HepG2 (cell line): ENCODE data around the gene KDM4F. TPM values are rescaled to one million over a fixed set of nuclear protein-coding genes. Genes with fewer than 3 reads are reported as not detected.

ENCODE experiments used
- DRAP1 ChIP-seq: IDR thresholded peaks from 2 replicates; pipeline ENCODE4 v1.6.1; 2016; ENCODE audit warnings: missing genetic modification reagents, missing compliant biosample characterization
- FOSL1 ChIP-seq: sonication (generic); formaldehyde crosslinking; IDR thresholded peaks from 2 replicates; pipeline ENCODE4 v1.9.0; 2021; ENCODE audit warnings: missing genetic modification reagents, borderline replicate concordance
- HMGXB4 ChIP-seq, 2 experiments: sonication (generic) in 1 of 2; formaldehyde crosslinking in 1 of 2; IDR thresholded peaks; 2 replicates each; pipeline versions ENCODE4 v1.4.0 to v1.6.1; 2018 to 2020; ENCODE audit warnings: missing genetic modification reagents in 2 of 2, borderline replicate concordance in 1 of 2, low read depth in 1 of 2, mild to moderate bottlenecking in 1 of 2, missing biosample characterization in 1 of 2
- HOXA3 ChIP-seq: sonication (generic); formaldehyde crosslinking; IDR thresholded peaks from 2 replicates; pipeline ENCODE4 v1.5.0; 2020; ENCODE audit warnings: missing genetic modification reagents
- IRF1 ChIP-seq: sonication (generic); formaldehyde crosslinking; IDR thresholded peaks from 2 replicates; pipeline ENCODE4 v1.4.0; 2020; ENCODE audit warnings: low read depth, mild to moderate bottlenecking, missing genetic modification reagents
- JUN ChIP-seq: sonication (generic); formaldehyde crosslinking; IDR thresholded peaks from 2 replicates; pipeline ENCODE4 v1.4.0; 2020; ENCODE audit warnings: mild to moderate bottlenecking, missing genetic modification reagents
- KDM2A ChIP-seq: sonication (generic); formaldehyde crosslinking; IDR thresholded peaks from 2 replicates; pipeline ENCODE4 v1.4.0; 2020; ENCODE audit warnings: low read depth, missing genetic modification reagents, borderline replicate concordance
- KLF11 ChIP-seq: IDR thresholded peaks from 2 replicates; pipeline ENCODE4 v1.6.1; 2016; ENCODE audit warnings: missing compliant biosample characterization
- KMT2B ChIP-seq: IDR thresholded peaks from 2 replicates; pipeline ENCODE4 v1.6.1; 2016; ENCODE audit warnings: missing genetic modification reagents, missing compliant biosample characterization
- NFATC3 ChIP-seq: sonication (generic); formaldehyde crosslinking; IDR thresholded peaks from 2 replicates; pipeline ENCODE4 v1.5.1; 2020; ENCODE audit warnings: mild to moderate bottlenecking, missing genetic modification reagents
- PITX1 ChIP-seq: sonication (generic); formaldehyde crosslinking; IDR thresholded peaks from 2 replicates; pipeline ENCODE4 v1.5.1; 2020; ENCODE audit warnings: mild to moderate bottlenecking, missing genetic modification reagents
- SAFB2 ChIP-seq: sonication (generic); formaldehyde crosslinking; IDR thresholded peaks from 2 replicates; pipeline ENCODE4 v1.5.1; 2020; ENCODE audit warnings: missing genetic modification reagents, low read depth, mild to moderate bottlenecking, borderline replicate concordance
- TCF7L2 ChIP-seq: IDR thresholded peaks from 2 replicates; pipeline ENCODE4 v1.6.1; 2011; ENCODE audit warnings: mild to moderate bottlenecking, low read depth, low read length, moderate library complexity
- TOPORS ChIP-seq: sonication (generic); formaldehyde crosslinking; IDR thresholded peaks from 2 replicates; pipeline ENCODE4 v1.8.0; 2023; ENCODE audit warnings: mild to moderate bottlenecking, missing genetic modification reagents
- TRAFD1 ChIP-seq: sonication (generic); formaldehyde crosslinking; IDR thresholded peaks from 2 replicates; pipeline ENCODE4 v1.5.1; 2020; ENCODE audit warnings: missing genetic modification reagents, mild to moderate bottlenecking, borderline replicate concordance
- ZFP36L2 ChIP-seq: sonication (generic); formaldehyde crosslinking; IDR thresholded peaks from 2 replicates; pipeline ENCODE4 v1.4.0; 2020; ENCODE audit warnings: missing genetic modification reagents
- ZNF121 ChIP-seq: sonication (generic); formaldehyde crosslinking; IDR thresholded peaks from 2 replicates; pipeline ENCODE4 v1.5.0; 2020; ENCODE audit warnings: mild to moderate bottlenecking, missing genetic modification reagents
- ZNF276 ChIP-seq: sonication (generic); formaldehyde crosslinking; IDR thresholded peaks from 2 replicates; pipeline ENCODE4 v1.4.0; 2020; ENCODE audit warnings: mild to moderate bottlenecking, low read depth, missing genetic modification reagents
- ZNF33A ChIP-seq: sonication (generic); formaldehyde crosslinking; IDR thresholded peaks from 2 replicates; pipeline ENCODE4 v1.5.1; 2020; ENCODE audit warnings: missing genetic modification reagents, mild to moderate bottlenecking, moderate library complexity, borderline replicate concordance
- ZNF543 ChIP-seq: sonication (generic); formaldehyde crosslinking; IDR thresholded peaks from 2 replicates; pipeline ENCODE4 v1.4.0; 2020; ENCODE audit warnings: mild to moderate bottlenecking, missing genetic modification reagents
- ZNF607 ChIP-seq: sonication (generic); formaldehyde crosslinking; IDR thresholded peaks from 2 replicates; pipeline ENCODE4 v1.5.1; 2020; ENCODE audit warnings: missing genetic modification reagents, mild to moderate bottlenecking, borderline replicate concordance
- ZNF772 ChIP-seq: sonication (generic); formaldehyde crosslinking; IDR thresholded peaks from 2 replicates; pipeline ENCODE4 v1.5.0; 2020; ENCODE audit warnings: mild to moderate bottlenecking, missing genetic modification reagents
- polyA plus RNA-seq, 8 experiments: library from polyadenylated mRNA; depleted of rRNA in 3 of 8; stranded (reverse) in 7 of 8; unstranded in 1 of 8; fragments of >200 nt; fragmentation: Illumina TruSeq in 4 of 8; extraction: Trizol in 4 of 8; gene quantifications; 2 replicates each; pipeline versions ENCODE4 v1.2.1 to v1.2.3, GENCODE V29; 2011 to 2016; ENCODE audit warnings: low read depth in 4 of 8, missing spikeins in 1 of 8, mixed read lengths in 1 of 8; ENCODE audit not compliant: insufficient read depth in 1 of 8
- total RNA-seq, 5 experiments: library from RNA; depleted of rRNA; stranded (reverse); fragments of >200 nt; fragmentation: Illumina TruSeq; extraction: Trizol; gene quantifications; 2 replicates each; pipeline ENCODE4 v1.2.3, GENCODE V29; 2016; ENCODE audit warnings: low read depth in 1 of 5
- TF ChIP-seq, protein P1 (sequence below): sonication (generic); formaldehyde crosslinking; IDR thresholded peaks from 2 replicates; pipeline ENCODE4 v1.5.0; 2020; ENCODE audit warnings: missing genetic modification reagents

Gene KDM4F
- total and polyA plus RNA-seq, 2 of the 13 experiments (the other 11 are each of a cell fraction or from before 2014, with no cell fraction given), result not detected

GRCh38 chr11:95068549-95068948 lies 19.3 kb downstream of the KDM4F start (continued):
- TF ChIP-seq TOPORS (CRISPR knock-in tag) (0 out of 2 replicates have a peak, but pooled peaks have one; percentile 13), ZNF607 (CRISPR knock-in tag) (no peak), ZNF121 (CRISPR knock-in tag) (peak; percentile 49; the same call in 1 of the 2 replicates), NFATC3 (CRISPR knock-in tag) (no peak), ZNF276 (0 out of 2 replicates have a peak, but pooled peaks have one; percentile 35), FOSL1 (CRISPR knock-in tag) (no peak), ZNF772 (CRISPR knock-in tag) (no peak), ZNF543 (CRISPR knock-in tag) (no peak), KMT2B (CRISPR knock-in tag) (peak; percentile 64), KDM2A (CRISPR knock-in tag) (0 out of 2 replicates have a peak, but pooled peaks have one; percentile 28), KLF11 (CRISPR knock-in tag) (no peak), IRF1 (CRISPR knock-in tag) (no peak), DRAP1 (CRISPR knock-in tag) (peak; percentile 88), TRAFD1 (CRISPR knock-in tag) (no peak), HMGXB4 (CRISPR knock-in tag; IDR thresholded peaks at IDR 0.05; ENCODE audit: borderline replicate concordance in 1 of 2, low read depth in 1 of 2) (no peak), ZFP36L2 (CRISPR knock-in tag) (no peak), ZNF33A (CRISPR knock-in tag) (no peak), JUN (CRISPR knock-in tag) (no peak), PITX1 (CRISPR knock-in tag) (no peak), HOXA3 (CRISPR knock-in tag) (peak; percentile 63; the same call in 1 of the 2 replicates), SAFB2 (CRISPR knock-in tag) (no peak; the same call in 1 of the 2 replicates), TCF7L2 (no peak)
- TF ChIP-seq, protein P1, sequence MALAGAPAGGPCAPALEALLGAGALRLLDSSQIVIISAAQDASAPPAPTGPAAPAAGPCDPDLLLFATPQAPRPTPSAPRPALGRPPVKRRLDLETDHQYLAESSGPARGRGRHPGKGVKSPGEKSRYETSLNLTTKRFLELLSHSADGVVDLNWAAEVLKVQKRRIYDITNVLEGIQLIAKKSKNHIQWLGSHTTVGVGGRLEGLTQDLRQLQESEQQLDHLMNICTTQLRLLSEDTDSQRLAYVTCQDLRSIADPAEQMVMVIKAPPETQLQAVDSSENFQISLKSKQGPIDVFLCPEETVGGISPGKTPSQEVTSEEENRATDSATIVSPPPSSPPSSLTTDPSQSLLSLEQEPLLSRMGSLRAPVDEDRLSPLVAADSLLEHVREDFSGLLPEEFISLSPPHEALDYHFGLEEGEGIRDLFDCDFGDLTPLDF (CRISPR knock-in tag), result 0 out of 2 replicates have a peak, but pooled peaks have one; percentile 37
